Fibroblast of gingiva (primary cell): Measurements from ENCODE around the gene WDR82.
"Not testable (repeated sequence)": the region's sequence is repeated elsewhere in the genome, so short reads cannot be mapped to it uniquely, and the experiment has no call there.

Experiments
- DNase-seq: peaks from one replicate; pipeline ENCODE4 v3.0.0-alpha.2; 2011; ENCODE audit warnings: low read depth

WDR82 gene

GRCh38 chr3:52288674-52289073 is 10.2 kb upstream of the WDR82 start:
- no peak for DNase-seq

GRCh38 chr3:52286777-52287110 is 8.3 kb upstream of the WDR82 start:
- peak; percentile 41 for DNase-seq

DNA sequence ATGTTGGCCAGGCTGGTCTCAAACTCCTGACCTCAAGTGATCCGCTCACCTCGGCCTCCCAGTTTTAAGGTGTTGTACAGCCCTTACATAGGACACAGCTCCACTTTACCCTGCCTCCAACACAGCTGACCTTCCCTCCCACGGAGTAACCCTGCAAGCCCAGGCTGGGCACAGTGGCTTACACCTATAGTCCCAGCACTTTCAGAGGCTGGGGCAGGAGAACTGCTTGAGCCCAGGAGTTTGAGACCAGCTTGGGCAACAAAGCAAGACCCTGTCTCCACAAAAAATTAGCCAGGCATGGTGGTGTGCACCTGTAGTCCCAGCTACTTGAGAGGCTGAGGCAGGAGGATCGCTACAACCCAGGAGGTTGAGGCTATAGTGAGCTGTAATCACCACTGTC is 5.6 kb upstream of the WDR82 start:
- not testable (repeated sequence) for DNase-seq

DNA sequence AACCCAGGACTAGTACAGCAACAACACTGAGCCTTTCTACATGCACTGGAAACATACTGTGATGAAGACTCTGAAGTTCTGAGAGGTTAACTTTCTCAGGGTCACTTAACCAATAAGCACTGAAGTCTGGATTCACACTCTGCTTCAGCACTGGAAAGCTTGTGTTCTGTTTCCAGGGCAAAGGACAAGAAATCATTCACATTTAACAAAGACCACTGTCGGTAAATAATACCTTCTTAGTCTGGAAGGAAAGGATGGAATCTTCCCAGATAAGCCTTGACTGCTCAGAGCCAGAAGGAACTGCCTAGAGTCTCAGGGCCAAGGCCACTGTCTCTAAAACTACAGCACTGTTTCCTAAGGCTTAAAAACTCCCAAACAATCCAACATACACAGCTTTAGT is 4.9 kb upstream of the WDR82 start:
- no peak for DNase-seq

GRCh38 chr3:52281981-52282801 is 3.7 kb upstream of the WDR82 start:
- peak; percentile 22 for DNase-seq

- peak; percentile 45 for DNase-seq
Observed at GRCh38 chr3:52280050-52280461, 1.6 kb upstream of the WDR82 start.

DNA sequence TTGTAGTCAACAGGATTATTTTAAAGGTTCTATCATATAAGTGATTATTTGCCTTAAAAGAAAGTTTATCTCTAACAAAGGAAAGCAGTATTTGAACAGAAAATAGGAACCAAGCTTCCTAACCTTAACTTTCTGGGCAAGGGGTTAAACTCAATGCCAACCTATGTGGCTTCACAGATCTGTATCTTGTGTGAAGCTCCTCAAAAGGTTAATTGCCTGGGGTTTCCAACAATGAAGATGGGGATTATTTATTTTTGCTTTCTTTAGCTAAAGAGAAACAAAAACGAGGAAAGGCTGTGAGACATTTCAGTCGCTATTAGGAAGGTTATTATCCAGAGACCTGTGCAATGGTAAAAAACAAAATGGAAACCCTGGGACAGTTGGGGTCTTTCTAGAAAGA is 1.1 kb upstream of the WDR82 start:
- no peak for DNase-seq

GRCh38 chr3:52277972-52278509 is 408 bp downstream of the WDR82 start:
- no peak for DNase-seq

- peak; percentile 59 for DNase-seq
Observed at GRCh38 chr3:52277071-52277964, 1.1 kb downstream of the WDR82 start.

GRCh38 chr3:52274781-52275180 is 3.7 kb downstream of the WDR82 start:
- DNase-seq: not testable (repeated sequence)

DNA sequence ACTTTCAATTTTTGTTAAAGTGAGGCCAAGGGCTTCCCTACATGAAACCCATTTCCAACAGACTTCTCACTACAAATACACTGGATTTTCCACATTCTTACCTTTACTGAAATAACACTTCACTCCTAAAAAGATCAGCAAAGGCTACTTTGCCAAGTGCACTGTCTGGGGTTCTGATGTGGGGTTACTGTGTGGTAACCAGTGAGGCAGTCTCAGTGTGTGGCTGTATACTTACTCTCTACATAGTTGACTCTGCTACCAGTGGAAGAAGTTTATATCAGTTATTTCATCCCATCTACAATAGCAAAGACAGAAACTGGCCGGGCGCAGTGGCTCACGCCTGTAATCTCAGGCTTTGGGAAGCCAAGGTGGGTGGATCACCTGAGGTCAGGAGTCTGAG is 5.6 kb downstream of the WDR82 start:
- no peak for DNase-seq

- not testable (repeated sequence) for DNase-seq
Observed at GRCh38 chr3:52272172-52272571, 6.3 kb downstream of the WDR82 start.

- no peak for DNase-seq
Observed at GRCh38 chr3:52270252-52270754, 8.1 kb downstream of the WDR82 start.

- no peak for DNase-seq
Observed at GRCh38 chr3:52269776-52270175, 8.7 kb downstream of the WDR82 start.

DNA sequence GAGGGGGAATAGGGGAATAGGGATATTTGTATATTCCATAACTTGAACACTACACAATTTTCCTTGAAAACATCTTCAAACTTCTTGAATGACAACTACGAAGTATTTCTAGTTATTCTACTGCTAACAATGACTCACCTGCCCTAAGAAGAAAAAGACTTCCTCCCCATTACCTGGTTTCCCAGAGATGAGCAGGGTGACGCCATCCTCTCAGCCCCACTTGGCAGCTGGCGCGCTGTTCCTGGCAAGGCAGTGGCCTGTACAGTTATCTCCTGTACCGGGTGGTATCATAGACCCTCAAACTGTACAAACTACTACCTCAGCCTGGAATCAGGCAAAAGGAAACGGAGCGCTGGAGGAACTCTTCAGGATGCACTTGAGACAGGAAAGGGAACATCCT is 10.4 kb downstream of the WDR82 start:
- no peak for DNase-seq

GRCh38 chr3:52265387-52265786 is 13.1 kb downstream of the WDR82 start:
- DNase-seq: no peak

DNA sequence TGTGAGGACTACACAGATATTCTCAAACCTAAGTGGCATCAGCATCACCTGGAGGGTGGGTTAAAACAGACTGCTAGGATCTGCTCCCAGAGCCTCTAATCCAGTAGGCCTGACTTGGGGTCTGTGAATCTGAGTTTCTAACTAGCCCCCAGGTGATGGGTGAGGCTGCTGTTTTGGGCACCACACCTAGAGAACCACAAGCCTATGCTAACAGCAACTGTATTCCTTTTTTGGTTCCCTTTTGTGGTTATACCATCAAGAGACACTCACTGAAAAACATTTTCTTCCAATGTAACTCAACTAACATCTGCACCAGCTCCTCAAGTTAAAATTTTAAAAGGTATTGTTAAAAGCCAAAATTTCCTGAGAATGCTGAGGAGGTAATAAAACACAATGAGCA is 16.0 kb downstream of the WDR82 start:
- no peak for DNase-seq

- no peak for DNase-seq
Observed at GRCh38 chr3:52259448-52259847, 19.0 kb downstream of the WDR82 start.

DNA sequence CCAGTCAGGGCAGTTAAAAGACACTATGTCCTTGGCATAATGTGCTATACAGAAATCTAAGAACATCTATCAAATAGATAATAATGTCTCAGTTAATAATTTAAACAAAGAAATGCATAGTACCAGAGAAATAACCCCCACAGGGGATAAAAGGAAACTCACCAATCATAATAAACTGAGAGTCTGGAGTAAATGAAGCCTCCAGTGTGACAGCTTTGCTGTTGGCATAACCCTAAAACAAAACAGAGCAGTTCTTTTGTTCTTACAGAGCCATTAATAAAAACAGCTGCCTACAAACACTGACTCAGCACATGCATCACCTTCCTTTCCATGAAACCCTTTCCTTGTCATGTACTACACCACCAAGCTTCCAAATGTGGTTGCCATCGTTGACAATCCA is 19.4 kb downstream of the WDR82 start:
- DNase-seq: no peak

DNA sequence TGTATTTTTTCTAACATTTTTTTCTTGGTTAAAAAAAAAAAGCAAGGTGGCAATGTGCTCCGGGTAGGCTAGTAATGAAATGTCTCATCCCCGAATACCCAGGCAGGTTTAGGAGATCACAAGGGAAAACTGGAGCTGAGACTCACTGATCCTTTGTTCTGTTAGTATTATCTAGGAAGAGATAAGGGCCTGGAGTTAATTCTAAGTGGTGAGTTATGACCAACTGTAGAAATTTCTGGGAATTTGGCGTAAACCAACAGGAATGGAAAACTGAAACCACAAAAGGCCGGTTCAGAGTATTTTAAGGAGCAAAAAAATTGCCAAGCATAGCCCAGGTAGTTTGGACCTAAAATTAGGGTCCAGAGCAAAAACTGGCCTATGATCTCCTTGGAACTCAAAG is 20.5 kb downstream of the WDR82 start:
- DNase-seq: no peak

- DNase-seq: no peak
Observed at GRCh38 chr3:52256622-52257021, 21.8 kb downstream of the WDR82 start.

- no peak for DNase-seq
Observed at GRCh38 chr3:52256159-52256558, 22.3 kb downstream of the WDR82 start.

GRCh38 chr3:52254608-52255007 is 23.8 kb downstream of the WDR82 start:
- no peak for DNase-seq
